HepG2 (cell line): ENCODE results near the gene GALNT10.

Experiments used
- BHLHE40 ChIP-seq: IDR thresholded peaks from 2 replicates; pipeline ENCODE4 v1.6.1; 2011; ENCODE audit warnings: low read length, improper control_type of control experiment
- TF ChIP-seq, protein P1 (sequence below): sonication (generic); formaldehyde crosslinking; IDR thresholded peaks from 2 replicates; pipeline ENCODE4 v1.5.0; 2020; ENCODE audit warnings: mild to moderate bottlenecking, missing genetic modification reagents, moderate library complexity
- TF ChIP-seq, protein P2 (sequence below), 2 experiments: IDR thresholded peaks; 2 replicates each; pipeline ENCODE4 v1.6.1; 2011 to 2012; ENCODE audit warnings: low read length in 2 of 2, borderline replicate concordance in 1 of 2, low read depth in 1 of 2, mild to moderate bottlenecking in 1 of 2, moderate library complexity in 1 of 2

DNA sequence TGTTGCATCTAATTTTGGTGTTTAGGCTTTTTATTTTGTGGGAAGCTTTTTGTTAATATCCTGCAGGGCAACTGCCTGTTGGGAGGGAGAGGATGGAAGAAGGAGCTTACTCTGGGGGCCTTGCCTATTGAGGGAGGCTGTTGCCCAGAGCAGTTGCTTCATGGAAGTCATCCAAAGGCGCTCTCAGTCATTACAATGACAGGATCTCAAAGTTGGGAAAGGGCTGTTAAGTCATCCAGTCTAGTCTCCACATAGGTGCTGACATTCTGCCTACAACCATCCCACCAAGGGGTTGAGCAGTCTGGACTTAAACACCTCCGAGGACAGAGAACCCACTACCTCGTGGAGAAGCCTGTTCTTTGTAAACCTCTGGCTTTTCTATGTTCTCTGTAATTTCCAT lies 268.5 kb downstream of the GALNT10 start:
- TF ChIP-seq, protein P1, sequence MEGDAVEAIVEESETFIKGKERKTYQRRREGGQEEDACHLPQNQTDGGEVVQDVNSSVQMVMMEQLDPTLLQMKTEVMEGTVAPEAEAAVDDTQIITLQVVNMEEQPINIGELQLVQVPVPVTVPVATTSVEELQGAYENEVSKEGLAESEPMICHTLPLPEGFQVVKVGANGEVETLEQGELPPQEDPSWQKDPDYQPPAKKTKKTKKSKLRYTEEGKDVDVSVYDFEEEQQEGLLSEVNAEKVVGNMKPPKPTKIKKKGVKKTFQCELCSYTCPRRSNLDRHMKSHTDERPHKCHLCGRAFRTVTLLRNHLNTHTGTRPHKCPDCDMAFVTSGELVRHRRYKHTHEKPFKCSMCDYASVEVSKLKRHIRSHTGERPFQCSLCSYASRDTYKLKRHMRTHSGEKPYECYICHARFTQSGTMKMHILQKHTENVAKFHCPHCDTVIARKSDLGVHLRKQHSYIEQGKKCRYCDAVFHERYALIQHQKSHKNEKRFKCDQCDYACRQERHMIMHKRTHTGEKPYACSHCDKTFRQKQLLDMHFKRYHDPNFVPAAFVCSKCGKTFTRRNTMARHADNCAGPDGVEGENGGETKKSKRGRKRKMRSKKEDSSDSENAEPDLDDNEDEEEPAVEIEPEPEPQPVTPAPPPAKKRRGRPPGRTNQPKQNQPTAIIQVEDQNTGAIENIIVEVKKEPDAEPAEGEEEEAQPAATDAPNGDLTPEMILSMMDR (CRISPR knock-in tag): no peak
- TF ChIP-seq, protein P2, sequence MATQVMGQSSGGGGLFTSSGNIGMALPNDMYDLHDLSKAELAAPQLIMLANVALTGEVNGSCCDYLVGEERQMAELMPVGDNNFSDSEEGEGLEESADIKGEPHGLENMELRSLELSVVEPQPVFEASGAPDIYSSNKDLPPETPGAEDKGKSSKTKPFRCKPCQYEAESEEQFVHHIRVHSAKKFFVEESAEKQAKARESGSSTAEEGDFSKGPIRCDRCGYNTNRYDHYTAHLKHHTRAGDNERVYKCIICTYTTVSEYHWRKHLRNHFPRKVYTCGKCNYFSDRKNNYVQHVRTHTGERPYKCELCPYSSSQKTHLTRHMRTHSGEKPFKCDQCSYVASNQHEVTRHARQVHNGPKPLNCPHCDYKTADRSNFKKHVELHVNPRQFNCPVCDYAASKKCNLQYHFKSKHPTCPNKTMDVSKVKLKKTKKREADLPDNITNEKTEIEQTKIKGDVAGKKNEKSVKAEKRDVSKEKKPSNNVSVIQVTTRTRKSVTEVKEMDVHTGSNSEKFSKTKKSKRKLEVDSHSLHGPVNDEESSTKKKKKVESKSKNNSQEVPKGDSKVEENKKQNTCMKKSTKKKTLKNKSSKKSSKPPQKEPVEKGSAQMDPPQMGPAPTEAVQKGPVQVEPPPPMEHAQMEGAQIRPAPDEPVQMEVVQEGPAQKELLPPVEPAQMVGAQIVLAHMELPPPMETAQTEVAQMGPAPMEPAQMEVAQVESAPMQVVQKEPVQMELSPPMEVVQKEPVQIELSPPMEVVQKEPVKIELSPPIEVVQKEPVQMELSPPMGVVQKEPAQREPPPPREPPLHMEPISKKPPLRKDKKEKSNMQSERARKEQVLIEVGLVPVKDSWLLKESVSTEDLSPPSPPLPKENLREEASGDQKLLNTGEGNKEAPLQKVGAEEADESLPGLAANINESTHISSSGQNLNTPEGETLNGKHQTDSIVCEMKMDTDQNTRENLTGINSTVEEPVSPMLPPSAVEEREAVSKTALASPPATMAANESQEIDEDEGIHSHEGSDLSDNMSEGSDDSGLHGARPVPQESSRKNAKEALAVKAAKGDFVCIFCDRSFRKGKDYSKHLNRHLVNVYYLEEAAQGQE (IDR thresholded peaks at IDR 0.05; ENCODE audit: borderline replicate concordance in 1 of 2, low read depth in 1 of 2, low read length in 2 of 2): no peak
- TF ChIP-seq BHLHE40: no peak
